ENCODE measurements around the gene DSCAML1.

DSCAML1 gene

GRCh38 chr11:117462183-117462863 lies 334.7 kb downstream of the DSCAML1 start:
- H3K4me3 ChIP-seq (replicated peaks; ENCODE audit: low read depth, low read length): no peak overlapping the region
- TF ChIP-seq CTCF (IDR thresholded peaks at IDR 0.05; ENCODE audit: low read depth, low read length, missing control alignments): no peak
- no peak for DNase-seq (ENCODE audit: extremely low read depth, low read depth)

- TF ChIP-seq CTCF (IDR thresholded peaks at IDR 0.05; ENCODE audit: low read depth, low read length, missing control alignments): no peak
- H3K4me3 ChIP-seq (replicated peaks; ENCODE audit: low read depth, low read length): no peak overlapping the region
- DNase-seq (ENCODE audit: extremely low read depth, low read depth): no peak
These were observed 335.4 kb downstream of the DSCAML1 start for GRCh38 chr11:117461396-117462182.

GRCh38 chr11:117459979-117460300 lies 337.1 kb downstream of the DSCAML1 start:
- H3K4me3 ChIP-seq (replicated peaks; ENCODE audit: low read depth, low read length): no peak overlapping the region
- no peak for DNase-seq (ENCODE audit: extremely low read depth, low read depth)
- TF ChIP-seq CTCF (IDR thresholded peaks at IDR 0.05; ENCODE audit: low read depth, low read length, missing control alignments): no peak

GRCh38 chr11:117459123-117459978 lies 337.7 kb downstream of the DSCAML1 start:
- no peak for DNase-seq (ENCODE audit: extremely low read depth, low read depth)
- TF ChIP-seq CTCF (IDR thresholded peaks at IDR 0.05; ENCODE audit: low read depth, low read length, missing control alignments): no peak
- no peak overlapping the region for H3K4me3 ChIP-seq (replicated peaks; ENCODE audit: low read depth, low read length)

GRCh38 chr11:117458275-117459122 lies 338.5 kb downstream of the DSCAML1 start:
- no peak overlapping the region for H3K4me3 ChIP-seq (replicated peaks; ENCODE audit: low read depth, low read length)
- no peak for TF ChIP-seq CTCF (IDR thresholded peaks at IDR 0.05; ENCODE audit: low read depth, low read length, missing control alignments)
- no peak for DNase-seq (ENCODE audit: extremely low read depth, low read depth)

- no peak for DNase-seq (ENCODE audit: extremely low read depth, low read depth)
- TF ChIP-seq CTCF (IDR thresholded peaks at IDR 0.05; ENCODE audit: low read depth, low read length, missing control alignments): no peak
- H3K4me3 ChIP-seq (replicated peaks; ENCODE audit: low read depth, low read length): no peak overlapping the region
These were observed 339.2 kb downstream of the DSCAML1 start for GRCh38 chr11:117457835-117458234.
